Hepatocyte (in vitro differentiated cells): ENCODE data around the gene TECPR1.

ENCODE experiments used
- CTCF ChIP-seq: fragments of 200-600 bp; sonication (generic); IDR thresholded peaks from 2 replicates; pipeline ENCODE4 v1.5.1; 2016; ENCODE audit warnings: antibody characterized with exemption, mild to moderate bottlenecking; ENCODE audit not compliant: poor library complexity
- EZH2 ChIP-seq: fragments of 200-600 bp; sonication (generic); IDR thresholded peaks from 2 replicates; pipeline ENCODE4 v1.6.1; 2016; ENCODE audit warnings: antibody characterized with exemption, mild to moderate bottlenecking, borderline replicate concordance
- EZH2phosphoT487 ChIP-seq: fragments of 200-600 bp; sonication (generic); IDR thresholded peaks from one replicate; pipeline ENCODE4 v1.6.1; 2018; ENCODE audit warnings: antibody characterized with exemption, mild to moderate bottlenecking, low read depth, moderate library complexity; ENCODE audit not compliant: unreplicated experiment, severe bottlenecking

GRCh38 chr7:98234429-98235147 is 17.4 kb downstream of the TECPR1 start:
- TF ChIP-seq CTCF (no peak), EZH2phosphoT487 (no peak), EZH2 (no peak)
